Lower leg skin (tissue), 4 donors: ENCODE data around the gene NNMT. TPM values are rescaled to one million over a fixed set of nuclear protein-coding genes. Genes with fewer than 3 reads are reported as not detected.
A peak's percentile ranks its signal among the peaks of the same experiment; 100 is the strongest.

Source experiments
- DNase-seq, 2 donors: peaks; one replicate each; pipeline ENCODE4 v3.0.0-alpha.2; 2019; ENCODE audit warnings: low spot score in 2 of 2
- H3K4me3 ChIP-seq: fragments of 200-600 bp; sonication (generic); 2 replicates; pipeline ENCODE4 v1.5.1; 2017; ENCODE audit warnings: mild to moderate bottlenecking, low read depth; ENCODE audit not compliant: poor library complexity, severe bottlenecking
- CTCF ChIP-seq, 3 donors: fragments of 450-650 bp; IDR thresholded peaks; one replicate each; pipeline ENCODE4 v1.5.1; 2016; ENCODE audit warnings: antibody characterized with exemption in 3 of 3, mild to moderate bottlenecking in 3 of 3, moderate library complexity in 2 of 3
- POLR2A ChIP-seq, 2 donors: fragments of 450-650 bp; IDR thresholded peaks; one replicate each; pipeline ENCODE4 v1.6.1; 2016 to 2017; ENCODE audit warnings: antibody characterized with exemption in 2 of 2, mild to moderate bottlenecking in 1 of 2, moderate library complexity in 1 of 2
- WGBS, 2 donors: methylation state at CpG; one replicate each; pipeline ENCODE4 v1.1.5; 2018; 5-methylcytosine and 5-hydroxymethylcytosine counted together
- intact Hi-C: fragments of 100-400 bp; cut with DNase I; formaldehyde crosslinking; loops from one replicate; pipeline ENCODE4 v1.15.0; 2023; ENCODE audit warnings: low total_unique reads
- total RNA-seq, 4 donors: library from RNA; depleted of rRNA; stranded (reverse); fragments of >200 nt; gene quantifications; one replicate each; pipeline ENCODE4 v1.1.0, GENCODE V29; 2016

Gene NNMT
- total RNA-seq, 4 donors from 2014 or later = 137 to 381 (median 145) TPM

DNA sequence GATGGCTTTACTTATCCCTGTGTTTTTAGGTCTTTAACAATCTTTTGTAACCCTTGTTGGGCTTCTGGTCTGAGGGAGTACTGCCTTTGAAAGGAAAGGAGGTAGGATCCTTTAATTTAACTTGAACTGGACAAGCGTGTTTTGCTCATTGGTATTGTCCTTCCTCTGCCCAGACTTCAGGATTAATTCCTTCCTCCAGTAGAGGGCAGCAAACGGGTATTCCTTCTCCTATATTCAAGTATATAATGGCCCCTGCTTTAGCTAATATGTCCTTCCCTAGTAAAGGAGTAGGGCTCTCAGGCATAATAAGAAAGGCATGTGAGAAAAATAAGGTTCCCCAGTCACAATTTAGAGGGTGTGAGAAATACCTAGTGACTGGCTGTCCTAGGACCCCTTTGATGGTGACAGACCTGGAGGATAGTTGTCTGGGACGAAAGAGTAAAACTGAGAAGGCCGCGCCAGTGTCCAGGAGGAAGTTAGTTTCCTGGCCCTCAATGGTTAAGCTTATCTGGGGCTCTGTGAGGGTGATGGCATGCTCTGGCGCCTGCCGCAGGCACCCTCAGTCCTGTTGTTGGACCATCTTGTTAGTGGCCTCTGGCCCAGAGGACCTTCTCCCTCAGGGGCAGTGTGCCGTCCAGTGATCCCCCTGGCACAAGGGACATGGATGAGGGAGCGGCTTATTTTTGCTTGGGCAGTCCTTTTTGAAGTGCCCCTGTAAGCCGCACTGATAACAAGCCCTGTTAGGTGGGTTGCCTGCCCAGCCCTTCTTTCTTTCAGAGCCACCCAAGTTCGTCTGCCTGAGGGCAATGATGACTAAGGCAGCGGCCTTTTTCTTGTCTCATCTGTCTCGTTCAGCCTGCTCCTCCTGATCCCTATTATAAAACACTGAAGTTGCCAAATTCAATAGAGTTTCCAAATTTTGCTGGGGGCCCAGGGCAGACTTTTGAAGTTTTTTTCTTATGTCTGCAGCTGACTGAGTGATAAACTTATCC, 52.3 kb downstream of the NNMT start:
- peak in 1 of 2 donors; percentile 65 for DNase-seq
- intact Hi-C loops = no loop called here
- WGBS, 2 donors = 52 to 55% methylated on average over 13 of the region's 13 CpGs
- TF ChIP-seq CTCF (IDR thresholded peaks at IDR 0.05) = no peak
- TF ChIP-seq POLR2A (IDR thresholded peaks at IDR 0.05) = no peak
- no peak overlapping the region for H3K4me3 ChIP-seq

DNA sequence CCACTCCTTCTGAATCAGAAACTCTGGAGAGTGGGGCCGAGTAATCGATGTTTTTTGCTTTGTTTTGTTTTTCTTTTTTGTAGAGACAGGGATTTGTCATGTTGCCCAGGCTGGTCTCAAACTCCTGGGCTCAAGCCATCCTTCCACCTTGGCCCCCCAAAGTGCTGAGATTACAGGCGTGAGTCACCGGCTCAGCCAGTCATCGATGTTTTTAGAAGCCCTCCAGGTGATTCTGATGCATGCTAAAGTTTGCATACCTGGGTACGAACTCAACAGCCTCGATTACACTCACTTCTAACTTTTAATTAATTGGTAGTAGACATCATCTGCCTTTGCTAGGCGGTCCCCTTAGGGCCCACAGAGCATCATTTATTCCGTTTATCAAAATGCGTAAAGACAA, 53.8 kb downstream of the NNMT start:
- 71 to 79% methylated on average over 10 of the region's 10 CpGs for WGBS, 2 donors
- no peak for TF ChIP-seq CTCF (IDR thresholded peaks at IDR 0.05)
- no peak for TF ChIP-seq POLR2A (IDR thresholded peaks at IDR 0.05)
- intact Hi-C loops = no loop called here
- DNase-seq = no peak
- no peak overlapping the region for H3K4me3 ChIP-seq

GRCh38 chr11:114353443-114353842, 57.2 kb downstream of the NNMT start:
- WGBS, 2 donors = 68 to 70% methylated on average over 3 of the region's 3 CpGs
- no peak for DNase-seq
- no peak for TF ChIP-seq CTCF (IDR thresholded peaks at IDR 0.05)
- no peak overlapping the region for H3K4me3 ChIP-seq
- intact Hi-C loops = no loop called here

- WGBS, 2 donors = 44 to 55% methylated on average over 3 of the region's 3 CpGs
- intact Hi-C loops = no loop called here
- TF ChIP-seq POLR2A (IDR thresholded peaks at IDR 0.05) = no peak
- no peak for TF ChIP-seq CTCF (IDR thresholded peaks at IDR 0.05)
- DNase-seq = no peak
- H3K4me3 ChIP-seq = no peak overlapping the region
Observed at GRCh38 chr11:114354076-114354475, 57.9 kb downstream of the NNMT start.

- intact Hi-C loops = no loop called here
- H3K4me3 ChIP-seq = no peak overlapping the region
- DNase-seq = no peak
- TF ChIP-seq POLR2A (IDR thresholded peaks at IDR 0.05) (no peak), CTCF (IDR thresholded peaks at IDR 0.05) (no peak)
- 48% methylated on average over 1 of the region's 1 CpG for WGBS, 2 donors
Observed at GRCh38 chr11:114358716-114359115, 62.5 kb downstream of the NNMT start.
